ENCODE measurements around the gene WEE1. TPM values are rescaled to one million over a fixed set of nuclear protein-coding genes. Genes with fewer than 3 reads are reported as not detected.
A peak's percentile ranks its signal among the peaks of the same experiment; 100 is the strongest.

Gene WEE1
- total and polyA plus RNA-seq, 2 experiments from 2014 or later: 50.7 to 149 TPM

DNA sequence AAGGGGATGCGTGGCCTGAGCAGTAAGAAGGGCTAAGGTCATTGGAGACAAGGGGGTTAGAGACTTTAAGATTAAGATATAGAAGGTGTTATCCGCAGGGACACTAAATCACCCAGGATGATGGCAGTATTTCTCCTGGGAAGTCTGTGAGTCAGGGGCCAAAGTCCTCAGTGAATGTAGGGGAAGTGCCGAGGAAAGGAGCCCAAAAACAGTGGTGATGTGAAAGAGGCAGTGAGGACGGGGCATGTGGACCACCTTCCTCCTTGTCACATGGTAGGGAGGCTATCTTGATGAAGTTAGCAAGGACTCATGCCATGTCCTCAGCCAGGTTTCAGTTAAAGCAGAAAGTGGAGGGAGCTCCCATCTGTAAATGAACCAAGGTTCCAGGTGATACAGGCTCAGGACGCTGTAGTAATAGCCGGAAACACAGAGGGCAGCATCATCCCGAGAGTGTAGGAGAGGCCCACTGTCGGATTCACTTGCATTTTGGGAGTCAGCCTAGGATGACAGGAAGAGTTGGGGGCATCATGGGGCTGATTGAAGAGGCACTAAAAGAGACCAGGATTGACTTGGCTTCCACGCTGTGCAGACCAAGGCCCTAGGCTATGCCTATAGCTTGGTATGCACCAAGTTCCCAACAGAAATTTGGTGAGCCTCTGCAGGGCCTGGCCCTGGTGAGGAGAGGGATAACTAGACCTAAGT, 33.5 kb downstream of the WEE1 start:
- no peak overlapping the region; the same call in 2 of the 3 replicates for H3K4me3 Mint-ChIP-seq
- DNase-seq (ENCODE audit: low spot score) (peak; percentile 78), ATAC-seq (peak; percentile 90)
- H3K27me3 Mint-ChIP-seq (ENCODE audit: insufficient read depth, low read depth, poor library complexity): peaks cover 6% of the 10 kb centered on the region
- no peak overlapping the region for H3K27ac Mint-ChIP-seq
- H3K4me1 Mint-ChIP-seq: peaks cover 26% of the 10 kb centered on the region
- no peak overlapping the region for H3K4me3 ChIP-seq
- H3K79me2 ChIP-seq (replicated peaks; ENCODE audit: insufficient read depth): no peaks in the 10 kb centered on the region
- H3F3A ChIP-seq (replicated peaks; ENCODE audit: low read depth): peaks cover 9% of the 10 kb centered on the region; the same call in 1 of the 2 replicates
- peaks cover 3% of the 10 kb centered on the region; the same call in 1 of the 3 replicates for H3K9me3 Mint-ChIP-seq
- TF ChIP-seq NANOG (IDR thresholded peaks at IDR 0.05; ENCODE audit: borderline replicate concordance) (no peak), ZNF114 (CRISPR knock-in tag; IDR thresholded peaks at IDR 0.05) (no peak), ZNF331 (CRISPR knock-in tag; IDR thresholded peaks at IDR 0.05; ENCODE audit: low read depth) (no peak), JUNB (IDR thresholded peaks at IDR 0.05; ENCODE audit: unreplicated experiment) (no peak), EZH2phosphoT487 (IDR thresholded peaks at IDR 0.05; ENCODE audit: unreplicated experiment) (no peak)
- TF ChIP-seq, protein P1, sequence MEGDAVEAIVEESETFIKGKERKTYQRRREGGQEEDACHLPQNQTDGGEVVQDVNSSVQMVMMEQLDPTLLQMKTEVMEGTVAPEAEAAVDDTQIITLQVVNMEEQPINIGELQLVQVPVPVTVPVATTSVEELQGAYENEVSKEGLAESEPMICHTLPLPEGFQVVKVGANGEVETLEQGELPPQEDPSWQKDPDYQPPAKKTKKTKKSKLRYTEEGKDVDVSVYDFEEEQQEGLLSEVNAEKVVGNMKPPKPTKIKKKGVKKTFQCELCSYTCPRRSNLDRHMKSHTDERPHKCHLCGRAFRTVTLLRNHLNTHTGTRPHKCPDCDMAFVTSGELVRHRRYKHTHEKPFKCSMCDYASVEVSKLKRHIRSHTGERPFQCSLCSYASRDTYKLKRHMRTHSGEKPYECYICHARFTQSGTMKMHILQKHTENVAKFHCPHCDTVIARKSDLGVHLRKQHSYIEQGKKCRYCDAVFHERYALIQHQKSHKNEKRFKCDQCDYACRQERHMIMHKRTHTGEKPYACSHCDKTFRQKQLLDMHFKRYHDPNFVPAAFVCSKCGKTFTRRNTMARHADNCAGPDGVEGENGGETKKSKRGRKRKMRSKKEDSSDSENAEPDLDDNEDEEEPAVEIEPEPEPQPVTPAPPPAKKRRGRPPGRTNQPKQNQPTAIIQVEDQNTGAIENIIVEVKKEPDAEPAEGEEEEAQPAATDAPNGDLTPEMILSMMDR (conservative IDR thresholded peaks at IDR 0.05; ENCODE audit: low read depth in 2 of 2): peak; percentile 56 to 68
- H3K9me2 ChIP-seq (ENCODE audit: insufficient read depth): no peaks in the 10 kb centered on the region
- 0 out of 2 replicates have a peak overlapping the region, but pooled peaks have one; percentile 2 for H2AFZ ChIP-seq
- H3K27me3 ChIP-seq (ENCODE audit: insufficient read depth): no peaks in the 10 kb centered on the region
- no peak overlapping the region for H3K4me2 ChIP-seq
- 0 out of 2 replicates have a peak overlapping the region, but pooled peaks have one; percentile 57 for H3K27ac ChIP-seq (ENCODE audit: low read depth)
- H4K20me1 ChIP-seq (replicated peaks; ENCODE audit: insufficient read depth): no peaks in the 10 kb centered on the region
- peaks cover 4% of the 10 kb centered on the region; the same call in 1 of the 3 replicates for H3K36me3 Mint-ChIP-seq (ENCODE audit: low read depth)
- peaks cover 9% of the 10 kb centered on the region; the same call in 1 of the 2 replicates for H3K4me1 ChIP-seq (ENCODE audit: insufficient read depth)
- H3K36me3 ChIP-seq (ENCODE audit: insufficient read depth): no peaks in the 10 kb centered on the region

DNA sequence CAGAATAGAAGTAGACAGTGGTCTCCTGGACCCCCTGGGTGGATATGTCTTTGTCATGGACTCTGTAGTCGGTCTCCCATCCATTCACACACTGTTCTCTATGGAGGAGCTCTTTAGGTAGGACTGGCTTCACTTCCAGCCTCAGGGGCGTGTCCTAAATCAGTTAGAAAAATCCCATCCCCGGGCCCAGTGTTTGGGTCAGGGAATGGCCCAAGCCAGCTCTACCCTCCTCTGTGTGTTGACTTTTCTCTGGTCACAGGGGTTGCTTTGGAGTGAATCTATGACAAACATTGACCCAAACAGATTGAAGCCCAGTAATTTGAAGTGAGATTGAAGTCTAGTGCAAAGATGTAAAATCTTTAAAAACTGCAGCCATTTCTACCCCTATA, 34.0 kb downstream of the WEE1 start:
- peak overlapping the region; percentile 57; the same call in 1 of the 2 replicates for H3K27ac ChIP-seq (ENCODE audit: low read depth)
- no peaks in the 10 kb centered on the region for H3K79me2 ChIP-seq (replicated peaks; ENCODE audit: insufficient read depth)
- H4K20me1 ChIP-seq (replicated peaks; ENCODE audit: insufficient read depth): no peaks in the 10 kb centered on the region
- H3K4me1 ChIP-seq (ENCODE audit: insufficient read depth): peaks cover 6% of the 10 kb centered on the region; the same call in 1 of the 2 replicates
- peak; percentile 64 for DNase-seq (ENCODE audit: low spot score)
- H2AFZ ChIP-seq: 0 out of 2 replicates have a peak overlapping the region, but pooled peaks have one; percentile 2
- Mint-ChIP-seq H3K4me3 (no peak overlapping the region), H3K27me3 (ENCODE audit: insufficient read depth, low read depth, poor library complexity) (peaks cover 6% of the 10 kb centered on the region), H3K36me3 (ENCODE audit: low read depth) (peaks cover 4% of the 10 kb centered on the region; the same call in 1 of the 3 replicates), H3K4me1 (peaks cover 20% of the 10 kb centered on the region), H3K9me3 (peaks cover 3% of the 10 kb centered on the region; the same call in 1 of the 3 replicates), H3K27ac (no peak overlapping the region; the same call in 1 of the 2 replicates)
- TF ChIP-seq POLR2AphosphoS5 (IDR thresholded peaks at IDR 0.05; ENCODE audit: low read depth) (no peak), ZNF331 (CRISPR knock-in tag; IDR thresholded peaks at IDR 0.05; ENCODE audit: low read depth) (no peak)
- no peaks in the 10 kb centered on the region for H3K9me2 ChIP-seq (ENCODE audit: insufficient read depth)
- H3K36me3 ChIP-seq (ENCODE audit: insufficient read depth): no peaks in the 10 kb centered on the region
- H3F3A ChIP-seq (replicated peaks; ENCODE audit: low read depth): peaks cover 5% of the 10 kb centered on the region; the same call in 1 of the 2 replicates
- ATAC-seq: peak; percentile 90
- no peak overlapping the region for H3K4me2 ChIP-seq
- H3K27me3 ChIP-seq (ENCODE audit: insufficient read depth): no peaks in the 10 kb centered on the region
- no peak overlapping the region for H3K4me3 ChIP-seq
